HFF-Myc (cell line): ENCODE data around the gene QPRT.
"Not testable (repeated sequence)": the region's sequence is repeated elsewhere in the genome, so short reads cannot be mapped to it uniquely, and the experiment has no call there.

Experiments
- DNase-seq: peaks from one replicate; pipeline ENCODE4 v3.0.0-alpha.2; 2011; ENCODE audit warnings: low read depth; ENCODE audit errors: extremely low read depth
- H3K4me3 ChIP-seq: replicated peaks from 2 replicates; pipeline ENCODE4 v1.5.1; 2011; ENCODE audit warnings: low read depth, mild to moderate bottlenecking, control low read depth, low read length
- TF ChIP-seq, protein P1 (sequence below): IDR thresholded peaks from 2 replicates; pipeline ENCODE4 v1.5.1; 2012; ENCODE audit warnings: mild to moderate bottlenecking, low read depth, low read length, control low read depth; ENCODE audit errors: missing control alignments

QPRT gene

DNA sequence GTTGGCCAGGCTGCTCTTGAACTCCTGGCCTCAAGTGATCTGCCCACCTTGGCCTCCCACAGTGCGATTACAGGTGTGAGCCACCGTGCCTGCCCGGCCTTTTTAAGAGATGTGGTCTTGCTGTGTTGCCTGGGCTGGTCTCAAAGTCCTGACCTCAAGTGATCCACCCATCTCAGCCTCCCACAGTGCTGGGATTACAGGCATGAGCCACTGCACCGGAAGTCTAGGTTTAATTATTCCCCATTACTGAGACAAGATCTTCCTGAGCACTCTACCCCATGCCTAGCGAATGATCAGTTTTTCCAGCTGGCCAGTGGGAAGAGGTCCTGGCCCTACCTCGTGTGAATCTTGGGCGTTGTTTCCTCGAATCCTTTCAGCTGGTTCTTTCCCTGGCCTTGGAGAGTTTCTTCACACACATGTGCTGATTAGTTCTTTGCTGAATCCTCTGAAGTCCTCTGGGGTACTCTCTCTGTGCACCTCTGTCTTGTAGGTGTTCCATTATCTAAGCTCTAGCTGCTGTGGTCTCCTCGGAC lies 47.9 kb downstream of the QPRT start:
- TF ChIP-seq, protein P1, sequence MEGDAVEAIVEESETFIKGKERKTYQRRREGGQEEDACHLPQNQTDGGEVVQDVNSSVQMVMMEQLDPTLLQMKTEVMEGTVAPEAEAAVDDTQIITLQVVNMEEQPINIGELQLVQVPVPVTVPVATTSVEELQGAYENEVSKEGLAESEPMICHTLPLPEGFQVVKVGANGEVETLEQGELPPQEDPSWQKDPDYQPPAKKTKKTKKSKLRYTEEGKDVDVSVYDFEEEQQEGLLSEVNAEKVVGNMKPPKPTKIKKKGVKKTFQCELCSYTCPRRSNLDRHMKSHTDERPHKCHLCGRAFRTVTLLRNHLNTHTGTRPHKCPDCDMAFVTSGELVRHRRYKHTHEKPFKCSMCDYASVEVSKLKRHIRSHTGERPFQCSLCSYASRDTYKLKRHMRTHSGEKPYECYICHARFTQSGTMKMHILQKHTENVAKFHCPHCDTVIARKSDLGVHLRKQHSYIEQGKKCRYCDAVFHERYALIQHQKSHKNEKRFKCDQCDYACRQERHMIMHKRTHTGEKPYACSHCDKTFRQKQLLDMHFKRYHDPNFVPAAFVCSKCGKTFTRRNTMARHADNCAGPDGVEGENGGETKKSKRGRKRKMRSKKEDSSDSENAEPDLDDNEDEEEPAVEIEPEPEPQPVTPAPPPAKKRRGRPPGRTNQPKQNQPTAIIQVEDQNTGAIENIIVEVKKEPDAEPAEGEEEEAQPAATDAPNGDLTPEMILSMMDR: no peak
- H3K4me3 ChIP-seq: no peak overlapping the region
- DNase-seq: no peak

DNA sequence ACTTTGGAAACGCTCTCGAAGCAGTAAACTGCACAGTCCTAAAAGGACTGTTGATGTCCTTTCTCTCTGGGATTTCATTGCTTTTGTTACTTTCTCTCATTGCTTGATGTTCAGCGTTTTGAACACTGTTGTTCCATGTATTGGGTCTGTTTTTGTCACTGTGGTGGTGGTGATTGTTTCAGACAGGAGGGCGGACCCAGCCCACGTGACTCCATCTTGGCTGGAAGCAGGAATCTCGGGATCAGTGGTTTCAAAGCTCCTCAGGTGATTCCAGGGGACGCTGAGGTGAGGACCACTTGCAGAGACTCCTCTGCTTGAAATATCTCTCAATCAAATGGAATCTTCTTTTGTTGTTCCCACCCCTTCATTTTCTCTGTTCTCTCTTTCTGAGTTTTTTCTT lies 48.5 kb downstream of the QPRT start:
- H3K4me3 ChIP-seq: no peak overlapping the region
- TF ChIP-seq, protein P1: no peak
- DNase-seq: no peak

DNA sequence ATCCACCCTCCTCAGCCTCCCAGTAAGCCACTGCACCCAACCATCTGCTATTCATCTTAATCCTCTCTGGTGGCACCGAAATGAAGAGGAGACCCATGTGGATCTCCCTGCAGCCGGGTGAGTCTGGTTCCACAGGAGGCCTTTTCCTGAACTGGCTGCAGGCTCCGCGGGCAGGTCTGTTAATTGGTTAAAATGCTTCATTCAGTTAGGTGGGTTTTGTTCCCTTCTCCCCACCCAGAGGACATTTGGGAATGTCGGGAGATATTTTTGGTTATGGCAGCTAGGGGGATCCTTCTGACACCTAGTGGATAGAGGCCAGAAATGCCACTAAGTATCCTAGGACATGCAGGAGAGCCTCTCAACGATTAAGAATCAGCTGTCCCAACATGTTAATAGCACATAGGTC lies 50.1 kb downstream of the QPRT start:
- TF ChIP-seq, protein P1: peak; percentile 68
- peak; percentile 21 for DNase-seq
- no peak overlapping the region for H3K4me3 ChIP-seq

DNA sequence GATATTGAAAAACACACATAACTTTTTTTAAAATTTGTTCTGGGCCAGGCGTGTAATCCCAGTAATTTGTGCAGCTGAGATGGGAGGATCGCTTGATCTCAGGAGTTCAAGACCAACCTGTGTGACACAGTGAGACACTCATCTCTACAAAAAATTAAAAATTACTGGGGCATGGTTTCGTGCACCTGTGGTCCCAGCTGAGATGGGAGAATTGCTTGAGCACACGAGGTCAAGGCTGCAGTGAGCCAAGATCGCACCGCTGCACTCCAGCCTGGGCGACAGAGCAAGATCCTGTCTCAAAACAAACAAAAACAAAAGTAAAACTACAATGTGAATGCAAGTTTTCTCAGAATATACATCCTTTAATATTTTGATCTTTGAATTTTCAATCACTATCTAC lies 51.7 kb downstream of the QPRT start:
- TF ChIP-seq, protein P1: no peak
- no peak overlapping the region for H3K4me3 ChIP-seq
- DNase-seq: no peak

DNA sequence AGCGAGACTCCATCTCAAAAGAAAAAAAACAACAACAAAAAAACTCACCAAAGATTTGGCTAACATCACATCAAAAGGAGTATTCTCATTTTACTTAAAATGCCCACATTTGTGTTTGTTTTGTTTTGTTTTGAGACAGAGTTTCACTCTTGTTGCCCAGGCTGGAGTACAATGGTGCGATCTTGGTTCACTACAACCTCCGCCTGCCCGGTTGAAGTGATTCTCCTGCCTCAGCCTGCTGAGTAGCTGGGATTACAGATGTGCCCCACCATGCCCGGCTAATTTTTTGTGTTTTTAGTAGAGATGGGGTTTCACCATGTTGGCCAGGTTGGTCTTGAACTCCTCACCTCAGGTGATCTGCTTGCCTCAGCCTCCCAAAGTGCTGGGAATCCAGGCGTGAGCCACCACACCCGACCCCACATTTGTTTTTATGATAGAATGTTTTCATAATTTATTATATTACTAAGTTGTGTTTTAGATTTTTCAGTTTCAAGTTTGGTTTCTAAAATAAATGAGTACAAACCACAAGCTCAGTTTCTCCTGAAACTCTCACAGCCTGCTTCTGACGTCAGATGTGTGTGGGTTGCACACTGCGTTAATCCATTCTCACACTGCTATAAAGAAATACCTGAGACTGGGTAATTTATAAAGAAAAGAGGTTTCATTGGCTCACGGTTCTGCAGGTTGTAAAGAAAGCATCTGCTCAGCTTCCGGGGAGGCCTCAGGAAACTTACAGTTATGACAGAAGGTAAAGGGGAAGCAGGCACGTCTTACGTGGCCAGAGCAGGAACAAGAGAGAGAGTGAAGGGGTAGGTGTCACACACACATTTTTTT lies 53.0 kb downstream of the QPRT start:
- H3K4me3 ChIP-seq, DNase-seq: not testable (repeated sequence)

DNA sequence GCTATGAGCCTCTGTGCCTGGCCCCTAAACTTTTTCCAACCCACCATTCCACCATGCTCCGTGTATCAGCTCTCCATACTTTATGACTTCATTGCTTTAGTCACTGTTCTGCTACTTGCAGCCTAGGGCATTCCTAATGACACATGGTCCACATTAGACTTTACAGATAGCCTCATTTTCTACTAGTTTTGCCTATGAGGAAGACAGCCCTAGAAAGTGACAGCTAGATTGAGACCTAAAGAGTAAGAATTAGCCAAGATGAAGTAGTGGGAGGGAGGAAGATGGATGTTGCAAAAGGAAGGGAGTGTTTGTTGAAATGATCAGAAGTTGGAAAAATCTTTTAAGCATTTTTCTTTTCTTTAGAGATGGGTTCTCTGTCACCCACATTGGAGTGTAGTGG lies 55.8 kb downstream of the QPRT start:
- H3K4me3 ChIP-seq: no peak overlapping the region
- TF ChIP-seq, protein P1: no peak
- no peak for DNase-seq

DNA sequence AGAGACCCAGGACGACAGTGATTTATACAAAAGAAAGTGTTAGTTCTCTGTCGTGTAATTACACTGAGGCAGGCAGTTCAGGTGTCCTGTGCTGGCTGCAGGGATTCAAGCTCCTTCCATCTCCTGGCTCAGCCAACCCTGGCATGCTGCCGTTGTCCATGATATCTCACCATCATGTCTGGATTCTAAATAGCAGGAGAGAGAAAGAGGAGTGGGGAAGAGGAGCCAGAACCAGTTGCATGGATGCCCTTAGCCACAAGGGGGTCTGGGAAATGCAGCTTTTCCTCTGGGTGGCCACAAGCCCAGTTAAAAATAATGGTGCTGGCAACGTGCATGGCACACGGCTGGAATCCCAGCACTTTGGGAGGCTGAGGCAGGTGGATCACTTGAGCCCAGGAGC lies 57.1 kb downstream of the QPRT start:
- TF ChIP-seq, protein P1: peak; percentile 23
- H3K4me3 ChIP-seq: no peak overlapping the region
- no peak for DNase-seq
